HG03066 (cell line): ENCODE measurements around the gene BAG5.
"Not testable (repeated sequence)": the region's sequence is repeated elsewhere in the genome, so short reads cannot be mapped to it uniquely, and the experiment has no call there.

Source experiments
- ATAC-seq: cut with Tn5 transposase; IDR thresholded peaks from one replicate; pipeline ENCODE4 v1.9.1; 2021; ENCODE audit warnings: low read depth; ENCODE audit not compliant: unreplicated experiment

BAG5 gene

DNA sequence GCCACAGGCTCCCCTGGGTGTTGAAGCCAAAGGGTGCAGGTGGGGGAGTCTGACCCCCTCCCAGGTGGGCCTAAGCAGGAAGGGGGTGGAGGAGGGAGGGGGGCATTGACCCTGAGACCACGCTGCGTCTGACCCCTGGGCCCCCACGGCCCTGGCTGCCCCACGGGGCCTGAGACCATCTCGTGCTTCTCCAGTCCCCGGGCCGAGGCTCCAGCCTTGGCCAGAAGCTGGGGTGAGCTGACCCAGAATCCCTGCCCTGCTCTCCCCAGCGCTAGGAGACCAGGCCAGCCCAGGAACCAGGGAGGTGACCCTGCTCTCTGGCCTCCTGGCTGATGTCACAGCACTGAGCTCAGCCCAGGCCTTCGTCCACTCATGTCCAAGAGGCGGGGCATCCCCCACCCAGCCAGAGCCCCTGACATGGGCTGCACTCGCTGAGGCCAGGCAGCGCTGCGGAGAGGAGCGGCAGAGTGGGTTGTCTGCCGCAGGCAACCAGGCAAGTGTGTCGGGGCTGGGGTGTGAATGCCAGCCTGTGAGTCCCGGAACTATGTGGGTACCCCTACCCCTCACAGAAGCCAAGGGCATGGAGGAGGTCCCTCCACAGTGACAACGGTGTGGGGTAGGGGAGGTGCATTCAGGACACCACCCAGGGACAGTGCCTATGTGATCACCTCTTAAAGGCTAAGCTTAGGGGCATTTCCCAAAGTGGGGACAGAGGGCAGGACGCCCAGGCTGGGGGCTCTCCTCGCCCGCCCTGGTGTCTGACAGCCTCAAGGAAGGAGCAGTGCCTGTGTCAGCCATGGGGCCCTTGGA lies 27.2 kb downstream of the BAG5 start:
- no peak for ATAC-seq

DNA sequence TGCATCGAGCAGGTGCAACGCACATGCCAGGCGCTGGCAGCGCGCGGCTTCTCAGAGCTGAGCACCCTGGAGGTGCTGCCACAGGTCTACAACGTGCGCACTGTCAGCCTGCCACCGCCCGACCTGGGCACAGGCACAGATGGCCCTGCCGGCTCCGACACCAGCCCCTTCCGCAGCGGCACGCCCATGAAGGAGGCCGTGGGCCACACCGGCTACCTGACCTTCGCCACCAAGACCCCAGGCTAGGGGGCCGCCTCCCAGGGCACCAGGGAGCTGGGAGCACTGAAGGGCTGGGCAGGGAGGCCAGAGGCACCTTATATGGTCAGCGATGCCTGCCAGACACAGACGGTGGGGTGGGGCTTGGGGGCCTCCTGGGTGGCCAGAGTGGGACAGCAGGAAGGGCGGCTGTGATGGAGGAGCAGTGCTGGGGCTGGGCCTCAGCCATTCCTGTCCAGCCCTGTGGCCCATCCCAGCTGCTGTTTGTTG lies 27.8 kb downstream of the BAG5 start:
- ATAC-seq, result no peak

DNA sequence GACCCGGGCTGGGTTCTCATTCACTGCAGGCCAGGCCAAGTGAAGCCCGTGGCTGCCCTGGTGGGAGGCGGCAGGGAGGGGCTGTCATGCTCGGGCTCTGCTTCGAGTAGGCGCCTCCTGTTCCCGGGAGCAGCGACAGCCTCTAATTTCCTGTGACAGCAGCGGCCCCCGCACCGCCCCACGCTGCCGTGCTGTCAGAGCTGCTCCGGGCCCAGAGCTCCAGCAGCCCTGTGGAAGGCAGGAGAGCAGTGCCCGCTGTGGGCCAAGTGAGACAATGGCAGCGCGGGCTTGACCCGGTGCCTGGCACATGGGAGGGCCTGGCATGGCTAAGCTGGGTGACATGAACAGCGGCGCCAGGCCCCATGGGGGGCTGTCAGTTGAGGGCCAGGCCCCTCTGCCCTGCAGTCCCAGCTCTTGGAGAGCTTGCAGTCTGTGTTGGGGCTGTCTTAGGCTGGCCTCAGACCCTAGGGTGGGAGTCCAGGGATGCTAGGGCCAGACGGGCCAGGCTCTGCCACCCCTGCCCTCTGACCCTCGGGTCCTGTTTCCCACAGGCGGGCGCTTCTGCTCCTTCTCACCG lies 28.4 kb downstream of the BAG5 start:
- ATAC-seq, result no peak

DNA sequence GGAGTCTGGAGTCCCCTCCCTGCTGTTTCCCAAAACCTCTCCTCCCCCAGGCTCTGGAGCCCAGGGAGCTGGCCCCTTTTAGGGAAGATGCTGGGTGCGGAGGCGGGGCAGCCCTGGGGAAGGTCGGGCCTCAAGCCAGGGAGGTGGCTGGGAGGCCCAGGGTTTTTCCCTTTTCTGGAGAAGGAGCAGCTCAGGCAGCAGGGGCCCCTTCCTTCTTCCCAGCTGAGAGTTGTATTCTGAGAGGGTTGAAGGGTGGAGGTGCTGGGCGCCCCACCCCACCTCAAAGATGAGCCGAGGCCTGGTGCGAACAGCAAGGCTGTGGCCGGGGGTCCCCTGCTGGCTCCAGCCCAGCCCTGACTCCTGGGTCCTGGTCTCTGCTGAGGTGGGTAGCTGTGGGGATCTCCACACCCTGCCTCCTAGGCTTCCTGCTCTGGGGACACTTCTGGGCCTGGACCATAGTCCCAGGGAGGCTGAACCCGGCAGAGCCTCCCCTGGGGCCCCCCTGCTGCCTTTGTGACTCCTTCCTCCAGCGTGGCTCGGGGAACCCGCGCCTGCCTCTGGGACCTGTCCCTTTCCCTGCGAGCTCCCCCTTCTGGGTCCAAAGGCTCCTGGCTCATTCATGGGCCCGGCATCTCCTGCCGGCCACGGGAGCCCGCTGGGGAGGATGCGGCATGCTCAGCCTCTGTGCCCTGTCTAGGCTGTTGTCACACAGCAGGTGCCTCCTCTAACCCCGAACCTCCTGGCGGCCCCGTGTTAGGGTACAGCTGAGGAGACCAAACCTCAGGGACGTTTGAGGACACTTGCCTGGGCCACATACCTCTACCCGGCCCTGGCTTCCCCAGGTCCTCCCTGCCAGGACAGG lies 29.1 kb downstream of the BAG5 start:
- ATAC-seq, result no peak

DNA sequence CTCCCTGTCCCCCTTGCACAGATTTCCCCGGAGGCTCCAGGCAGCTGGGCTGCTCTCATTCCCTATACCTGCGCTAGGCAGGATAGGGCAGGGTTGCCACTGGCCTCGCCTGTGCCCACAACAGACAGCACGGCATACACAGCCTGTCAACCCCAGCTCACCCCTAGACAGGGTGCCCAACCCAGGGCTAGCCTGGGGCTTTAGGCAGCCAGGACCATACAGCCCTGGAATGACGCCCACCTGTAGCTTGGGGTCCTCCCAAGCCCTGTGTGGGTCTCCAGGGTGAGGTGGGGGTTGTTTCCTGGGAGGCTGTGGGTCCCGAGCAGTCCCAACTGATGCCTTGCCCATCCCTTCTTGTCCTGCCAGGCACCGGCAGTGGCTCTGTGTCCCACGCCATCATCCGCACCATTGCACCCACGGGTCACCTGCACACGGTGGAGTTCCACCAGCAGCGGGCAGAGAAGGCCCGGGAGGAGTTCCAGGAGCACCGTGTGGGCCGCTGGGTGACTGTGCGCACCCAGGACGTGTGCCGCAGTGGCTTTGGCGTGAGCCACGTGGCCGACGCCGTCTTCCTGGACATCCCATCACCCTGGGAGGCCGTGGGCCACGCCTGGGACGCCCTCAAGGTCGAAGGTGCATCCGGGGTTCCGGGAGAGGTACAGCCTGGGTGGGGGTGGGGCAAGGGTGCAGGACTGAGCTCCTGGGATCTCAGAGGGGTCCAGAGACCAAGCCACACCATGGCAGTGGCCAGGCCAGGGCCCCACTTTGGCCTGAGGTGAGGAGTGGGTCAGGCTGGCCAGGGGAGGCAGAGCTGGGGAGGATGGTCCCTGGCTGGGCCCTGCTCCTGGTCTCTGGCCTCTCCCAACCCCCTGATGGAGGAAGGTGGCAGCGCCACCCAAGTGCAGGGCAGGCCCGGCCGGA lies 30.0 kb downstream of the BAG5 start:
- no peak for ATAC-seq

DNA sequence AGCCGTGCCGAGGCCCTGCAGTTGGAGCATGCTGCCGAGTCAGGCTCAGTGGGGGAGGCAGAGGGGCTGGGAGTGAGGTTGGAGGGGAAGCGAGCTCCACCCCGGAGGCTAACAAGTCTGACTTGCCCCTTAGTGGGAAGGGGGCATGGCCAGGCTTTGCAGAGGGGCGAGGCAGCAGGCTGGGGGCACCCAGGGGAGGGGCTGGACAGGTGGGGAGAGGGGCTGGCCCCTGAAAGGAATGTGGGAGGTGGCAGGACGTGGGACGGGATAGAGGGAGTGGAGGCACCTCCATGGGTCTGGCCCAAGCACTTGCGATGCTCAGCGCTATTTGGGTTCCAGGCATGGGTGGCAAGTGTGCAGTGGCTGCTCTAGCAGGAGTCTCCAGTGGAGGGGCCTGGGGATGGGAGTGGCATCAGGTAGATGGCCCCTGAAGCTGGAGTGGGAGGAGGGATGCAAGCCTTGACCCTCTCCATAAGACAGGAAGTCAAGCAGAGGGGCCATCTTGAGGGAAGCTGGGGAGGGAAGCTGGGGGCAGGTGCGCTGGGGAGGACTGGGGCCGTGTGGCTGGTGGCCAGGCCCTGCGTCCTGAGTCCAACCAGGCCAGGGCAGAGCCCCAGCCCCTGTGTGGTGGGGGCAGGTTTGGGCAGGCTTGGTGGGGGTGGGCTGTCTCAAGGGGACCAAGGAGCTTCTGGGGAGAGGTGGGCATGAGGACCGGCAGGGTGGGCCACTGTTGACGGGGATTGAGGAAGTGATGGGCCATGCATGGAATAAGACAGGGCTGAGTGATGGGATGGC lies 30.8 kb downstream of the BAG5 start:
- no peak for ATAC-seq

DNA sequence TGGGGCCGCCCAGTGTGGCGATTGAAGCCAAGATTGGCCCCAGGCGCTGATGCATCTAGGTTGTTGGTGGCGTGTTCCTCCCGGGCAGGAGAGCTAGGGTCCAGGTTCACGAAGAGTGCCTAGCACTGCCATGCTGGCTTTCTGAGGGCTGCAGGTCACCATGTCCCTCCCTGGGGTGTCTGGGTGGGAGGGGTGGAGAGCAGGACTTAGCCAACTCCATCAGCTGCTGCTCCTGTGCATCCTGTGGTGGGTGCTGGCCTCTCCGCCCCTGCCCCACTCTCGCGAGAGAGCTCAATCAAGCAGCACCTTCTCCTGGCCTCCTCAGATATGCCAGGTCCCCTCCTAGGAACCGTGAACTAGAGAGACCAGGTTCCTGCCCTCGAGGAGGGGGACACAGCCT lies 31.6 kb downstream of the BAG5 start:
- no peak for ATAC-seq

DNA sequence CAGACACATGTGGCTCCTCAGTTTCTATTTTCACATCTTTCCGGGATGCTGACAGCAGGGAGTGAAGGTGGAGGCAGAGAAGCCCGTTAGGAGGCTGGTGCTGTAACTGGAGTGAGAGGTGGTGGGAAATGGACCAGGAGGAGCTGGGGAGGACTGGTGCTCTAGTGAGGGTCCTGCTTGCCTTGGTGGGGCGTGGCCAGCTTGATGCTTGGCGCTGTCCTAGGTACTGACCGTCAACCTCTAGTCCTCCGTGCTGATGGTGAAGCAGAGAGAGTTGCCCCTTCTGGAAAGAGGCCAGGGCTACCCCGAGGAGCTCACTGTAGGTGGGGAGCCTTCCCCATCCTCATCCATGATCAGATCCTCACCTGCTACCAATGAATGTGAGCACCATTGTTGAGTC lies 32.1 kb downstream of the BAG5 start:
- no peak for ATAC-seq

DNA sequence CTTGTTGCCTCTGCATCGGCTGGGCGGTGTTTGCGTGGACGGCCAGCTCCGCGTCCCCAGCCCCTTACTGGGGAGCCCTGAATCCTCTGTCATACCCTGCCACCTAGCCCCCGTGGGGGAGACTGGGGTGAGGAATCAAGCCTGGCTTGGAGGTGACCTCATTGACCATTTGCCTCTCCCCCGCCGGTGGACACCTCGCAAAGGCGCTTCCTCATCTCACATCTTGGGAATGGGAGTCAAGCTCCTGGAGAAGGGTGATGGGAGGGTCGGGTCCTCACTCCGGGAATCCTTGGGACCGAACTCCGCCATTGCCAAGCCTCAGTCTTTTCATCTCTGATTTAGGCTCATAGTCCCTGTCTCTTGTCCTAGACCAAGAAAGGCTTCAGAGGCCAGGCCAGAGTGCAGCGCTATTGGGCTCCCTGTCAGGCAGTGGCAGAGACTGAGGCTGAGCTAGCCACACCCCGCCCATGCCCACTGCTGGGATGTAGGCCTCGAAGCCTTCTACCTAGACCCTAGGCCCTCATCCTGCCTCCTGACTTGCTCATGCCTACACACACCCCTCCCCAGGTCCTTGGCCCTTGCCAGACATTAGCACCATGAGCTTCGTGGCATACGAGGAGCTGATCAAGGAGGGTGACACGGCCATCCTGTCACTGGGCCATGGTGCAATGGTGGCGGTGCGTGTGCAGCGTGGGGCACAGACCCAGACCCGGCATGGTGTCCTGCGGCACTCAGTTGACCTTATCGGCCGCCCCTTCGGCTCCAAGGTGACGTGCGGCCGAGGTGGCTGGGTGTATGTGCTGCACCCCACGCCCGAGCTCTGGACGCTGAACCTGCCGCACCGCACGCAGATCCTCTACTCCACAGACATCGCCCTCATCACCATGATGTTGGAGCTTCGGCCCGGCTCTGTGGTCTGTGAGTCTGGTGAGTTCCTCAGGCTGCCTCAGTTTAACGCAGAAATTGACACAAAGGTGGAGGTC lies 32.8 kb downstream of the BAG5 start:
- no peak for ATAC-seq

DNA sequence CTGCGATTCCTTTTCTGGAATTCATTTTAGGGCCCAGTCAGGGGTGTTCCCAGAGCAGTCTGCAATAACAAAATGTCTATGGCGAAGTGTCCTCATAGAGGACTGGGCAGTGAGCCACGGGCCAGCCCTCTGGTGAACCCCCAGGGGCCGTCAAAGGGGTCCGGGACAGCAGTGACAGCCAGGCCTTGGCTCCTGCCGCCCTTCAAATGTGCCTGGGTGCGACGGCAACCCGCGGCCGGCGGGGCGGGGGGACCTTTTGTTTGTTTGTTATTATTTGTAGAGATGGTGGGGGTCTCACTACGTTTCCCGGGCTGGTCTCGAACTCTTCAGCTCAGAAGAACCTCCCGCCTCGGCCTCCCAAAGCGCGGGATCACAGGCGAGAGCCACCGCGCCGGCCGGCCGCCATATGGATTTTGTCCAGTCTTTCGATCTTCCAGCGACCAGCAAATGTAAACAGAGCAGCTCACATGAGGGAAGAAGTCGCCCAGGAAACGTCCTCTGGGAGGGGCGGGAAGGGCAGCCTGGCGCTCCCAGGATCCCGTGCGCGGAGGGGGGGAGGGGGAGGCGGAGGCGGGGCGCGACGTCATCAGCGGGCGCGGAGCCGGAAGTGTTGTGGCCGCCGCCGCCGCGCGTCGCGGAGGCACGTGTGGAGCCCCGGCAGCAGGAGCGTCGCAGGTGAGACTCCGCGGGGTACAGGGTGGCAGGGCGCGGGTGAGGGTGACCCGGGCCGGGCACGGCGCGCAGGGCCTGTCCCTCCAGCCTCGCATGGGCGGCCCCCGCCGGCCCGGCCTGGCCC lies 33.7 kb downstream of the BAG5 start, which contains the start of gene TRMT61A:
TRMT61A (plus strand) TSS at position 610 of the 796 bp plus-strand sequence. CDS start 783 bp downstream, outside the sequence.
- ATAC-seq, result peak; percentile 47

DNA sequence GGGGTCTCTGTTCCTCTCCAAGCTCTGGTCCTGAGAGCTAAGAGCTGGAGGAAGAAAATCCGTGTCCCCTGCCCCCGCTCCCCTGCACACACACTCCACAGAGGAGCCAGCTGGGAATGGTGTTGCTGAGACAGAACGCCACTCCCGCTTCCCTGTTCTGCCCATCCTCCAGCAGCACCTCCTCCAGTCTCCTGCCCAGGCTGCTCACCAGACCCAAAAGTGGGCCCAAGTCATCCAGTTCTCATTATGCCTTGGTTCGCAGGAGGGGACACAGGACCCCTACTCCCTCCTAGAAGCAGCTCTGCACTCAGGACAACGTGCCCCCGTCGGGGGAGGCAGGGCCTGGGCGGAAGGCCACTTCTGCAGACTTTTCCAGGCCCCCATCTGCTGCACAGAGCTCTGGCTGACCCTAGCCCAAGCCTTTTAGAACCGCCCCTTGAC lies 34.3 kb downstream of the BAG5 start:
- no peak for ATAC-seq

DNA sequence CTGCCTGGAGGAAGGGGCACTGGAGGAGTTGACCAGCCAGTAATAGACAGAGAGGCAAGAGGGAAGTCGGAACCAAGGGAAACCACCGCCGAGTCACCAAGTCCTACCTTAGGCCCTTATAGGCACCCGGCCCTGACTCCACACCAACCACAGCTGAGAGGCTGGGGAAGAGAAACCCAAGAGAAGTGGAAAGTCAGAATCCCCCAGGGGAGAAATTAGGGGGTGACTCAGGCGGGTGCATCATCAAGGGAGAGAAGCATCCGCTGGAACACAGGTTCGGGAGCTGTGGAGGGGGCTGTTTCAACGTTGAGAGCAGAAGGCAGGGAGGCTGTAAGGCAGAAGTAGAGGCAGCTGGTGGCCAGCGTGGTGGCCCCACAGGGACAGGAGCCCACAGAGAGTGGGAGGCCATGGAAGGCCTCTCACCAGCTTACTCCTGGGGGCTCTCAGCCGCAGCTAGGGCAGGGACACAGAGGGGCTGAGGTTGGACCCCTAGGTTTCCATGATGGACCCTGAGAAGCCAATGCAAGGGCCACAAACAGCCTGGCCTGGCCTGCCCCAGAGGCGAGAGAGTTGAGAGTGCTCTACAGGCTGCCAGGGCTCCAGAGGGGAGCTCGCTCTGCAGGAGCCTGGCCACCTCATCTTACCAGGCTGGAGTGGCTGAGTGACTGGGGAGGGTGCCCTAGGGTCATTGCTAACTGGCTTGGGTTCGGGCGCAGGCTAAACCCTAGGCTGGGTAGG lies 34.9 kb downstream of the BAG5 start:
- peak; percentile 52 for ATAC-seq

DNA sequence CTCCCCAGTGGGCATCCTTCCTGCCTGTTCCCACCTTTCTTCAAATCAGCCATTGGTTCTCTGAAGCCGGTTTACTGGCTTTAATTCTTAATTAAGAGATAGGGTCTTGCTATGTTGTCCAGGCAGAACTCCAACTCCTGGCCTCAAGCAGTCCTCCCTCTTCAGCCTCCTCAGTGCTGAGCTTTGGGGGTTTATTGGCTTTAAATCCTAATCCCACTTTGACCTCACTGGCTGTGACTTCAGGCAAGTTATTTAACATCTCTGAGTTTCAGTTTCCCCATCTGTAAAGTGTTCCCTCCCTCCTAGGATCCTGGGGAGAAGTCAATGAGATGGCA lies 35.6 kb downstream of the BAG5 start:
- no peak for ATAC-seq

DNA sequence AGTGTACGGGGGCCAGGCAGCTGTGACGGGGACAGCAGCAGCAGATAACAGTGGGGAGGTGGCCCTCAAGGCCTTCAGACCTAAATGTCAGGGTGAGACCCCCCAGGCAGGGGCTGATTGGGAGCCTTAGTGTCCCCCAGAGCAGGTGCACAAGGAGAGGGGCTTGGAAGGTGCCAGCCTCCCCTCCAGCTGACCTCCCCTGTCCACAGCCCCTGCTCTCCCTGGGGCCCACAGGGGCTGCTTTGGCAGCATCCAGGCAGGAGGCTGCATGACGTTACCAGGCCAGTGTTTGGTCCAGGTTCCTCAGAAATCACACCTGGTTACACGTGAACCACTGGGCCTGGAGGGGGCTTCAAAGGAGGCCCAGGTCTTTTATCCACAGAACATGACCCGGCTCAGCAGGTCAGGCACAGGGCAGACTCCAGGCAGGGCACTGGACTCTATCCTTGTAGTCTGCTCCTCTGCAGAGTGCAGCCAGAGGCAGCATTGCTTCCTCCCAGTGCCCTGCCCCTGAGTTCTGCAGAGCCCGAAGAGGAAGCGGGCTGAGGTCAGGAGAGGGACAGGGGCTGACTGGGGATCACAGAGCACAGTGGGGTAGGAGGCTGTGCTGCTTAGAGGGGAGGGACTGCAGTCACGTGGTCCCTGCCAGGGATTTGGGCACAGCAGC lies 36.1 kb downstream of the BAG5 start:
- no peak for ATAC-seq

DNA sequence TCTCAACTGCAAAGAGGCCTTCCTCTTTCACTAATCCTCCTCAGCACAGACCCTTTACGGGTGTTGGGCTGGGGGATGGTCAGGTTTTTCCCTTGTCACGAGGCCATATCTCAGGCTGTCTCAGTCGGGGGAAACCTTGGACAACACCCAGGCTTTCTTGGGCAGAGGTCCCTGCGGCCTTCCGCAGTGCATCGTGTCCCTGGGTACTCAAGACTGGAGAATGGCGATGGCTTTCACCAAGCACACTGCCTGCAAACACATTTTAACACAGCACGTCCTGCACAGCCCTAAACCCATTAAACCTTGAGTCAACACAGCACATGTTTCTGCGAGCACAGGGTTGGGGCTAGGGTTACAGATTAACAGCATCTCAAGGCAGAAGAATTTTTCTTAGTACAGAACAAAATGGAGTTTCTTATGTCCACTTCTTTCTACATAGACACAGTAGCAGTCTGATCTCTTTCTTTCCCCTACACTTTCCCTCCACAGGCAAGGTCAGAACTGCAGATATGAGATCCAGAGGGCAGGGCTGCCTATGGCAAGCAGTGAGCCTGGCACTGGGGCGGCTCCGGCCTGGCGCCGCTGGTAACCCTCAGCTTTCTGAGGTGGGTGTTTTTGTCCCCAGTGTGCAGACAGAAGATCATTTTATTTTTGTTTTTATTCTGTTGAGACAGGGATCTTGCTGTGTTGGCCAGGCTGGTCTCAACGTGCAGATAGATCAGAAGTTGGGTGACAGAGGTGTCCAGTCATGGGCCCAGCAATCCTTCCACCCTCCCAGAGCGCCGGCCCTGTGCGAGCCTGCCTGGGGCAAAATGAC lies 36.8 kb downstream of the BAG5 start:
- ATAC-seq, result not testable (repeated sequence)
